IPS-NIHi7 (cell line): ENCODE data around the gene BPIFB6.

Source experiments
- DNase-seq: peaks from one replicate; pipeline ENCODE4 v3.0.0; 2012; ENCODE audit warnings: mixed read lengths; ENCODE audit errors: extremely low spot score

Gene BPIFB6, protein sequence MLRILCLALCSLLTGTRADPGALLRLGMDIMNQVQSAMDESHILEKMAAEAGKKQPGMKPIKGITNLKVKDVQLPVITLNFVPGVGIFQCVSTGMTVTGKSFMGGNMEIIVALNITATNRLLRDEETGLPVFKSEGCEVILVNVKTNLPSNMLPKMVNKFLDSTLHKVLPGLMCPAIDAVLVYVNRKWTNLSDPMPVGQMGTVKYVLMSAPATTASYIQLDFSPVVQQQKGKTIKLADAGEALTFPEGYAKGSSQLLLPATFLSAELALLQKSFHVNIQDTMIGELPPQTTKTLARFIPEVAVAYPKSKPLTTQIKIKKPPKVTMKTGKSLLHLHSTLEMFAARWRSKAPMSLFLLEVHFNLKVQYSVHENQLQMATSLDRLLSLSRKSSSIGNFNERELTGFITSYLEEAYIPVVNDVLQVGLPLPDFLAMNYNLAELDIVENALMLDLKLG

DNA sequence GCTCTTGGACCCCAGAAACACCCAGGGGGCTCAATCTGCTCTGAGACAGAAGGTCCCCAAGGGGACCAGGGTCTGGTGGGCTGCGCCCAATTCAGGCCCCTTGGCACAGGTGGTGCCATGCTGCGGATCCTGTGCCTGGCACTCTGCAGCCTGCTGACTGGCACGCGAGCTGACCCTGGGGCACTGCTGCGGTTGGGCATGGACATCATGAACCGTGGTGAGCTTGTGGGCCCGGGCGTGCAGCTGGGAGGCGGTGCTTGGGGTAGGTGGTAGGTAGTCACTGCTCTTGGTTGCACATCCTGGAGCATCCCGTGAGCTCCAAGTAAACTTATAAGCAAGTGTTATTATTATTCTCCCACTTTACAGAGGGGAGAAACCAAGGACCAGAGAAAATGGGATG is at the start of gene BPIFB6:
Gene BPIFB6, plus strand, starts transcription at position 118 of the 400 bp plus-strand sequence. Its CDS starts 0 bp downstream, at position 118.
- DNase-seq, result no peak

DNA sequence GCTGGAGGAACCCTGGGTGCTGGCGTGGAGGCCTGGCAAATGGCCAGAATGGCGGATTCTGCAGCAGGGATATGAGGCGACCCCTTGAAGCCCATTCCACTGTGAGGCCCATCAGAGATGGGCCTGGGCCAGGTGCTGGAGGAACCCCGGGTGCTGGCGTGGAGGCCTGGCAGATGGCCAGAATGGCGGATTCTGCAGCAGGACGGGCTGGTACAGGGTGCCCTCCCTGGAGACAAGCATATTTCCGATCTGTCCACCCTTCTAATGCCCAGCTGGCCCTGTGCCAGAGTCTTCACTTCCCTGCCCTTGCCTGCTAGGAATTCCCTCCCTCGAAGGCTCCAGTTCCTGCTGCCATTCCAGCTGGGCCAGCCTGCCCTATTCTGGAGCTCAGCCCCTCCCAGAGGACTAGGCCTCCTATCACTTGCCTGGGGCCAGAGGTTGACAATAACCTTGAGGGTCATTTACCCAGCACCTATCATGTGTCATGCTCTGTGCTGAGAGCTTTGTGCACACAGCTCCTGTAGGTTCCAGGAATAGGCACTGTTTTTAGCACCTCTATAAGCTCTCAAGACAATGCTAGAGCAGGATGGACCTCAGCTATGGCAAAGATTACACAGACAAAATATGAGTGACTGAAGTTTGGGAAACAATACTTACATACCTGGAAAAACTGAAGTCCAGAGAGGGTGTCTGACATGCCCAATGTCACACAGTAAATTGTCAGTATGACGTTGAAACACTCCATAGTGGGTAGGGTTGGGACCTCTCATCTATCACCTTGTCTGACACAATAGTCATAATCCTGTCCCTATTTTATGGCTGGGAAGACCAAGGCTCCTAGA is 48.6 kb upstream of the BPIFB6 start:
- no peak for DNase-seq

DNA sequence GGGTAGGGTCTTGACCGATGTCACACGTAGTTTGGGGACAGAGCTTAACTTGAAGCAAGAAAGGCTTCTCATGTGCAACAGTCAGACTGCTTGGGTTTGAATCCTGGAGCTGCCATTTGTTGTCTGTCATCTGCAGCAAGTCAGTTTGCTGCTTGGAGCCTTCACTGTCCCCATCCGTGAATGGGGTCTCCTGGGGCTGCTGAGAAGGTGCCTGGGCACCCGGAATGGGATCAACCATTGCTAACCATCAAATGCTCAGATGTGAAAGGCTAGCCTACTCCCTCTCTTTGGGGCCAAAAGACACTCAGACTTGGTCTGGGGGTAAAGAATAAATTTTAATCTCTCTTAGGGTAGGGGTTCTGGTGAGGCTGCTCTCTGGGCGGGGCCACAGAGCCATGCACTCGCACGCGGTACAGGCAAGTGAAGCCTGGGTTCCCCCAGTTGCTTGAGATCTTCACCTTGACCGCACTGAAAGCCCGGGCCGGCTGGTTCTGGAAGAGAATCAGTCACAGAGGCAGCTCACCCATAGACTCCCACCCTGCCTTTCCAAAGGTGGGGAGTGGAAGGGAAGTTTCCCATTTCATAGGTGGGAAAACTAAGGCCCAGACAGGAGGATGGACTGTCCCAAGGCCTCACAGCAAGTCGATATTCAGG is 47.9 kb upstream of the BPIFB6 start:
- DNase-seq, result no peak

DNA sequence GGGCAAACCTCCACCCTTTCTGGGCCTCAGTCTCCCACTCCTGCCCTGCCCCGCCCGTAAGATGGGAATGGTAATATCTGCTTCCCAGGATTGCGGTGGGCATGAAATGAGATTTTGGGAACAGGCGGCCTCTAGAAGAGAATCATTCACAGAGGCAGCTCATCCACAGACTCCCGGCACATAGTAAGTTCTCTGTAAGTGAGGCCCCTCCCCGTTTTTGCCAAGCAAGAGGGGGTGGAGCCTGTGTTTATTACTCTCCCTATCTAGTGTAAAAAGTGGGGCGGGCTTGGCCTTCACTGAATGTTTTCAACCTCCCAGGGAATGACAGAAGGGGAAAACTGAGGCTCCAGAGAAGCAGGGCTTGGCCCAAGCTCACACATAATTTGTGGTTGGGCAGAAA is 47.3 kb upstream of the BPIFB6 start:
- DNase-seq, result peak; percentile 52

DNA sequence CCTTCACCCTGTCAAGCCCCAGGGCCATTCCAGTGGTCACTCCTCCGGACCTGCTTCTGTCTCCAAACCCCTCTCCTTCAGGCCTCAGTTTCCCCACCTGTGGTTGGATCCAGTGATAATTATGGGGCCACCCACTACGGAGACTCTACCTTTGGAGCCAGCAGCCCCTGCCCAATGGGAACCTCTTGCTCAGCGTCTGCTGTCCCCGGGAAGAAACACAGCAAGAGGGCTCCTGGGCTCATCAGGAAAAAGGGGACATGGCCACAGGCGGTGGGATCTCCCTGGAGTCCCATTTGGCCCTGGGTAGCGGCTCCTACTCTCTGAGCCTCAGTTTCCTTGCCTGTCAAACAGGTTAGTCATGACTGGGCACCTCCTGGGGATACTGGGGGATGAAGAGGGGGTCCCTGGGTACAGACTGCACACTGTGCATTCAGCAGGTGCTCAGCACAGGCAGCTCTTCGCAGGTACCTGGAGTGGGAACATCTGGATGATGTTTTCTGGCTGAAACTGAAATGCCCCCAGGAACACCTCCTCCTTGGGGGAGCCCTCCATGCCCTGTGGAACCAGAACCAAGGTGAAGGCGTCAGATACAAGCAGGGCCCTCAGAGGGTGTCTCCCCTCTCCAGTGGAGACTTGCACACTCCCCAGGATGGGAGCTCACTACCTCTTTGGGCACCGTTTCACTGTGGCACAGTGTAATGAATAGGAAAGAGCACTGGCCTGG is 46.7 kb upstream of the BPIFB6 start:
- no peak for DNase-seq

DNA sequence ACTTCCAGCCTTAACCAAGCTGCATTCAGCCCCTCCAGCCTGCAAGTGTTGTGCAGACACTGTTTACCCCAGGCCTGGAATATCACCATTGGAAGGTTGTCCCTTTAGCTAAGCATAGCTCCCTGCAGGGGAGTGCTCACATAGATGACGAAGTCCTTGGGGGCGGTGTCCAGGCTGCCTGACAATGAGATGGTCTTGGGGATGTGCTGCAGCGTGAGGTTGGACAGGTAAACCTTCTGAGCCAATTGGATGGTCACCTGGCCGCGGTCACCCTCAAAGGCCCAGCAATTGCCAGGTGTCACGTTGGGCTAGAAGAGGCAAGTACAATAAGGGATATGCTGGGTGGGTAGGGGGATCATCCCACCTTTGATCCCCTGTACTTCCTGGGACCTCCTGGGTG is 45.9 kb upstream of the BPIFB6 start:
- no peak for DNase-seq

DNA sequence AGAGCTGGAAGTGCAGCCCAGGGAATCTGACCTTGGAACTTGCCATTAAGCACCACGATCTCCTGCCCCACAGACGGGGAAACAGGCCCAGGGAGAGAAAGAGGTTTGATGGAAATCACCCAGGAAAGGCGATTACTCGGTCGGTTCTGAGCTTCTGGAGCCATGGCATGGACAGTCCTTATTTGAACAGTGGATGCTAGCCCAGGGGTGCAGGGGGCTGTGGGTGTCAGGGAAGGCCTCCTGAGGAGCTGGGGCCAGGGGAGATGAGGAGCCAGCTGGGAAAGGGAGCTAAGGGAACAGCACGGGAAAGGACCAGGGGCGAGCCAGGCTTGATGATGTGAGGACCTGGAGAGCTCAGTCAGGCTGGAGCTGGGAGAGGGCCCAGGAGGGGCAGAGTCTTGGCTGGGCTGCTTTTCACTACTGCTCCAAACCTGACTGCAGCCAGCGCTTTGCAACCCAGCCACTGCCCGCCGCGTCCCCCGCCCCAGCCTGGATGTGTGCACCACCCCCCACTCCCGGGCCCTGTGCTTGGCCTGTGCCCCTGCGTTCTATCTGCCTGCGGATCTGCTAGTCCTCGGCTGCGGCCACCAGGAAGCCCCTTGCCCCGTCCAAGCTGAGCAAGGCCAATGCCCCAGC is 45.0 kb upstream of the BPIFB6 start:
- no peak for DNase-seq

DNA sequence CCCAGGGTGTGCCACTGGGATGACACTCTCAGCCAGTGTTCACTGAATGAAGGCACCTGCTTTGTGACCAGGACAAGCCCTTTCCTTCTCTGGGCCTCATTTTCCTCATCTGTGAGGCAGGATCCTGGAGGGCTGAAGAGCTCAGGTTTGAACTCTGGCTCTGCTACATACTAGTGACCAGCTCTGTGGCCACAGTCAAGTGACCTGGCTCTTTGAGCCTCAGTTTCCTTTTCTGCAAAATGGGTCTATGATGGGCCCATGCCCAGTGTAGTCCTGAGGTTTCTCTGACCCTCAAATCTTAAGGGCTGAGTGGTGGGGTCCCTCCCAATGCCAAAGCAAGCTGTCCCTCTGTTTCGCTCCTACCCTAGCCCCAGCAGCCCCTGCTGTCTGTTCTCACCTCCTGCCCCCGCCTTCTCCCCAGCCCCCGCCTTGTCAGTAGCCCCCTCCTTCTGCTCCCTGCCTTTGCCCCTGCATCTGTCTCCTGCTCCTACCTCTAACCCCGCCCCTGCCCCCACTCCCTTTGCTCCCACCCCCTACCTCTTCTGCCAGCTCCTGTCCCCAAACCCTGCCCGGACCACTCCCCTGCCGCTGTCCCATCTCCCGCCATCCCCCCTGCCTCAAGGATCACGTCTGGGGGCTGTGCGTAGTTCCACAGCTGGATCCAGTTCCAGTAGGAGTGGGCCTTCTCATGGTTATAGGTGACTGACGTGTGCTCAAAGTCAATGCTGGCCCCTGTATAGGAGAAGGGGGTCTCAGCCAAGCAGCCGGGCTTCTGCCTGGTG is 44.2 kb upstream of the BPIFB6 start:
- no peak for DNase-seq

DNA sequence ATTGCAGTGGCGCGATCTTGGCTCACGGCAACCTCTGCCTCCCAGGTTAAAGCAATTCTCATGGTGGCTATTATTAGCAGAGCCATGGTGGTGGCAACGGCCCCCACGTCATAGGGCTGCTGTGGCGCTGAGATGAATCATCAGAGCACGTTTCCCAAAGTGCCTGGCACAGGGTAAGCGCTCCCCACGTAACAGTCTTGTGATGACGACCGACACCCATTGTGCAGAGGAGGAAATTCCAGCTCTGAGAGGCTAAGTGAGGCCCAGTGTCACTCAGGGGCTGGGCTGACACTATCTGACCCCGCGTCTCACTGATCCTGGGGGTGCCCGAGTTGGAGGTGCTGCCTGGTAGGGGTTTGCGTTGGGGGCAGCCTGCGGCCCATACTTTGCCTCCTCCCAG is 43.4 kb upstream of the BPIFB6 start:
- no peak for DNase-seq

DNA sequence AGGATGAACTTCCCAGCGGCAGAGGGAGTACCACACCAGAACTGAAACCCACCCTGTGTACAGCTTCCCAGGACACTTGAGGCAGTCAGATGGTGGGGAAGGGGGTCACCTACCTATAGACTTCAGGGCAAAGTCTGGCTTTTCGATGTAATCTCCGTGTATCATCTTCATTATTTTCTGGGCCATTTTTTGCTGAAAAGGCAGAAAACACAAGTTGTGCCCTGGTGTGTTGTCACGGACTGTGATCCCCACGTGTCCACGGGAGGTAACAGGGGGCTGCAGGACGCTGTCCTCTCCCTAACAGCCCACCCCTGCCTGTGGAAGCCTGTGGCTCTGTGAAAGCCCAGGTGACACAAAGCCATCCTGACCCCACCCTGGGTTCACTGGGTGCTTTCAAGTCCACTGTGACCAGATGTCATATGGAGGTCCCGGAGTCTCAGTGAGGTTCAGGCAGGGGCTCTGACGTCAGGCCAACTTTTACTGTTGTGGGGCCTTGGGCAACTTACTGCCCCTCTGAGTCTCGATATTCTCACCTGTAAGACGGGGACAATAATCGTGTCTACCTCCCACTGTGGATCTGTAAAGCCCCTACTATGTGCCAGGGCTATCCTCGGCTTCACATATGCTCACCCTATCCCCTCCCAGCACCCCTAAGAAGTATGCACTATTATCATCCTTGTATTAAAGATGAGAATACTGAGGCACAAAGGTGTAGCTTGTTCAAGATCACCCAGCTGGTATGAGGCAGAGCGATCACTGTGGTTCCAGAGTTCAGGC is 41.8 kb upstream of the BPIFB6 start:
- DNase-seq, result no peak

DNA sequence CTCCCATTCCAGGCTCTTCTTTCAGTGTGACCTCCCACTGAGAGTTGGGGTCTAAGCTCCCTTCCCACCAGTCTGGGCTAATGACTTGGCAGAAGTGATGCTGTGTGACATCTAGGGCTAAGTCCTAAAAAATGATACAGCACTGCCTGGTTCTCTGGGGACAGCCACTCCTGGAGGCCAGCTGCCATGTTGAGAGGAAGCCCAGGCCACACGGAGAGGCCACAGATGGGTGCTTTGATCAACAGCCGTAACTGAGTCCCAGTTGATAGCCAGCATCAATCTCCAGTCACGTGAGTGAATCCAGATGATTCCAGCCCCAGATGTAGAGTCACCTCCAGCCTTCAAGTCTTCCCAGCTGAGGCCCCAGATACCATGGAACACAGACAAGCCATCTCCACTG is 41.0 kb upstream of the BPIFB6 start:
- no peak for DNase-seq

DNA sequence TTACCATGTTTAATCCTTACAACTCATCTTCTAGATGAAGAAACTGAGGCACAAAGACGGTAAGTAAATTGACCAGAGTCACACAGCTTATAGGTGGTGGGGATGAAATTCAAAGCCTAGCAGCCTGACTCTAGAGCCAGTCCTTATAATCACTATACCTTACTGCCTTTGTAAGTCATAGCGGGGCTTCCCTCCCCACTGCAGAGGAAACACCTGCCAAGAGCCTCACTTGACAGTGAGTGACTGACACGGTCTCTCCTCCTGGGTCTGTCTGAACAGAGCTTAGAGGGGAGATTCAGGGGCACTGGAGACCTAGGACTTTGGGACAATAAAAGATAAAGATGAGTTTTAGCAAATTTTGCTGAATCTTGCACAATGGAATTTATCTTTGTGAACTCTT is 40.1 kb upstream of the BPIFB6 start:
- DNase-seq, result no peak

DNA sequence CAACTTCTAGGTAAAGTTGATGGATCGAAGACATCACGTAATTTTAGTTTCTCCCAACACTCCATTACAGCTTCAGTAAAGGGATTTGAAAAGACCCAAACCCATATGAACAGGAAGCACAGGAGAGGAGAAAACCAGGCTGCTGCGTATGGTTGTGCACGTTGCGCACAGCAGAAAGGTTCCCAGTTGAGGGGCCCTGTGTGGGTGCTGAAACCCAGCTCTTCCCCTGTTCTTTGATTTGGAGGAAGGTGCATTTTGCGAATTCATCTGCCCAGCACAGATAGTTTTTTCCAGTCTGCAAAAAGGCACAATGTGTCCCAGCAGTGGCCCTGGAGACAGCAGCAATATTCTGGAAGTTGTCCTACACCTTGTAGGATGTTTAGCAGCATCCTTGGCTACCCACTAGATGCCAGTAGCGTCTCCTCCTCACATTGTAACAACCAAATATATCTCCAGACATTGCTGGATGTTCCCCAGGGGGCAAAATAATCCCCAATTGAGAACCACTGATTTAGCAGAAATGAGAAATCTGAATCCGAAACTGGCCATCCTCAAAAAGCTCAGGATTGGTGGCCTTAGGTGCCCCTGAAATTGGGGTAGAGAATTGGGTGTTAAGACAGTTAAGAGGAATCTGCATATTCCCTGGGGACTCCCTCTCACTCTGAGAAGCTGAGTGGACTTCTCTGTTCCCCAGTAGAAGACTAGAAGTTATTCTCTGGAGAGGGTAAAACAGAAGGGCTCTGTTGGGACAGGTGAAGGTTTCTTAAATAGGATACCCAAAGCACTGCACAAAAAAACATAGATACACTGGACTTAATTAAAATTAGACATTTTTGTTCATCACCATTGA is 39.4 kb upstream of the BPIFB6 start:
- no peak for DNase-seq

DNA sequence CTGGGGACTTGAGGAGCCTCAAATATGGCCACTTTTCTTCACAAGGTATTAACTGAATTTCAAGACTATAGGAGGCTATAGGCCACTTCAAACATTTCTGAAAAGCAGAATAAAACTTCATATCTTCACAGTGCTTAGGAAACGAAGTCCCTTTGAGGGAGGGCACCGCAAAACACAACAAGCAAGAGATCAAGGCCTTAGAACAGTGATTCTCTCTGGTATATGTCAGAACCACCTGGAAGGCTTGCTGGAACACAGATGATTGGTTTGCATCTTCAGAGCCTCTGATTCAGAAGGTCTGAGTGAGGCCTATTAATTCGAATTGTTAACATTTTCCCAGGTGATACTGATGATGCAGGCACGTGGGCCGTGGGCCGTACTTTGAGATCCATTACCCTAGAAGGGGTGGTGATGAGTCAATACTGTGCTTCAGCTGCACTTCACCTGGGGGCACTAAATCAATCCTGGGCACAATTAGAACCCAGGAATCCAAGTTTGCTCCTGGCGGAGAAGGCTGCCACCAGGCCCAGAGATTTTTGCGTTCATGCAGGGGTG is 37.9 kb upstream of the BPIFB6 start:
- DNase-seq, result no peak

DNA sequence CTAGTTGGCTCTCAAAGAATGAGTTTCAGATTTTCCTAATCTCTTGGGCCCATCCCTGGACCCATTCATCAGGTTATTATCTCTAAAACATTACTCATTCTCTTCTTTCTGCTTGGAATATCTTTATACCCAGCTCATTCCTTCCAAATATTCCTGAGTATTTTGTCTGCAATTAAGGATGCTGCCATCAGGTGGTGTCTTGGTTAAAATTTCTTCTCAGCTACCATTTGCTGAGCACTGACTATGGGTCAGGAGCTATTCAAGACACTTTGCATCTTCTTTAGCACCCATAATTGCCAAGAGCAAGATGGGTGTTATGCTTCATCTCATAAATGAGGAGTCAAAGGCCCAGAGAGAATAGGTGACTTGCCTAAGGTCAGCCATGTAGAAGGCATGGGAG is 35.6 kb upstream of the BPIFB6 start:
- no peak for DNase-seq

DNA sequence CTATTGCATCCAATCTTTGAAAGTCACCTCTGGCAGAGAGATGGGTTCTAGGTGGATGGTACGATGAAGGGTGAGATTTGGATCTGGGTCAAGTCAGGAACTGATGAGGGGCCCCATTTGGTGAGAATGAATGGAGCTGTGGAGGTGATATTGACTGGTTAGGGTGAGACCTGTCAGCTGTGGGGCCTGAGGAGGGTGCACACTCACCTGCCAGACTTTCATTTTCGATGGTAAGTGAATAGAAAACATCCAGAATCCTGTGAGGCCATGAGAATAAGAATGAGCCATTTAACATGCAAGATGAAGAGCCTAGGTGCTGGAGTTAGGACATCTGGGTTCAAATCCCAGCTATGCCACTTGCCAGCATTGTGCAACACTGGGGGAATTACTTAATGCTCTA is 34.0 kb upstream of the BPIFB6 start:
- no peak for DNase-seq

DNA sequence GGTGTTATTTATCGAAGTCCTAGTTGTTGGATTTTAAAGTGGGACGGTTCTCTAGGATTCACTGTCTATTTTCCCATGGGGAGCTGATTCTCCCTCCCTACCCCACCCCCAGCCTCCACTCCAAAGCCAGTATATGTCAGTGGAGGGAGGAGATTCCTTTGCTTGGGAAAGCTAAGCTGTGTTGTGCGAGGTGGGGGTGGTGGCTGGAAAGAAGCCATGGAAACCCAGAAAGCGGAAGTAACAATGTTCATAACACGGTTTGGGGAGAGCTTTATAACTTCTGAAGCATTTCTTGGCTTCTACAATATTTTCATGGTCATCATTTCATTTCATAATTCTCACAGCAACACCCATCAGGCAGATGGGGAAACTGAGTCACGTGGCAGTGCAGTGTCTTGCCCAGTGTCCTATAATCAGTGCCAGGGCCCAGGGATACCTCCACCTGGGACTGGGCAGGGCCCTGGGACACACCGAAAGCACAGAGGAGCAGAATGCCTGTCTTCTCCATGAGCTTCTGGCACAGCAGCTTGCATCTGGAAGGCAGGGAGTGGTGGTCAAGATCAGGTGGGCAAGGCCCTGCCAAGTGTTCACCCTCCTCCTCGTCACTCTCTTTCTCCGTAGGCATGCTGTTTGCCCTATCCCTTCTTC is 31.7 kb upstream of the BPIFB6 start:
- DNase-seq, result no peak
